H1 (cell line): ENCODE measurements around the gene SLC9A3. TPM values are rescaled to one million over a fixed set of nuclear protein-coding genes. Genes with fewer than 3 reads are reported as not detected.

ENCODE experiments used
- CTCF ChIA-PET: fragments of 300-600 bp; sonication (Branson Sonifier 250); formaldehyde crosslinking; loops from one replicate; lab custom pipeline; 2021; ENCODE audit not compliant: partially characterized antibody; lab: Charles Lee
- POLR2A ChIA-PET: fragments of 300-600 bp; sonication (Branson Sonifier 250); formaldehyde crosslinking; loops from one replicate; lab custom pipeline; 2021; ENCODE audit warnings: inconsistent platforms; ENCODE audit not compliant: partially characterized antibody; lab: Charles Lee
- DNase-seq, 2 experiments: peaks; one replicate each; pipeline versions ENCODE4 v3.0.0 to v3.0.0-alpha.2; 2010 to 2022; ENCODE audit warnings: low spot score in 2 of 2, low read depth in 1 of 2, mixed read lengths in 1 of 2
- FAIRE-seq: peaks from 2 replicates; lab custom pipeline; 2011; peaks lifted over from hg19 to GRCh38; lab: Jason Lieb, UNC
- H2AFZ ChIP-seq: 2 replicates; pipeline ENCODE4 v1.8.1; 2012; ENCODE audit warnings: low read length, inconsistent platforms
- H2AK5ac ChIP-seq: 2 replicates; pipeline ENCODE4 v1.6.1; 2013; ENCODE audit warnings: low read depth, low read length
- H2BK120ac ChIP-seq: replicated peaks from 2 replicates; pipeline ENCODE3; 2013; ENCODE audit warnings: low read depth, low read length, inconsistent platforms
- H2BK12ac ChIP-seq: 2 replicates; pipeline ENCODE4 v1.6.1; 2013; ENCODE audit warnings: low read depth, low read length
- H2BK15ac ChIP-seq: 2 replicates; pipeline ENCODE4 v1.6.1; 2013; ENCODE audit warnings: low read length
- H2BK20ac ChIP-seq: 2 replicates; pipeline ENCODE4 v1.6.1; 2013; ENCODE audit warnings: low read length
- H2BK5ac ChIP-seq: 2 replicates; pipeline ENCODE4 v1.6.1; 2013; ENCODE audit warnings: low read depth, low read length
- H3K14ac ChIP-seq: 2 replicates; pipeline ENCODE4 v1.6.1; 2013; ENCODE audit warnings: inconsistent platforms; ENCODE audit not compliant: insufficient read length
- H3K18ac ChIP-seq: 2 replicates; pipeline ENCODE4 v1.6.1; 2013; ENCODE audit warnings: low read length; ENCODE audit errors: extremely low read depth
- H3K23ac ChIP-seq: 2 replicates; pipeline ENCODE4 v1.6.1; 2013; ENCODE audit warnings: inconsistent platforms; ENCODE audit not compliant: insufficient read length
- H3K23me2 ChIP-seq: 2 replicates; pipeline ENCODE4 v1.6.1; 2013; ENCODE audit warnings: low read depth, low read length
- H3K27ac ChIP-seq: 2 replicates; pipeline ENCODE4 v1.6.1; 2011; ENCODE audit warnings: low read depth, low read length, inconsistent platforms
- H3K27me3 ChIP-seq, 4 experiments: replicated peaks in 1 of 4; 1 replicate in 1 of 4; 2 replicates in 3 of 4; pipeline versions ENCODE4 v1.6.1 to v1.8.1; 2011 to 2013; ENCODE audit warnings: low read length in 3 of 4, mild to moderate bottlenecking in 3 of 4, inconsistent platforms in 2 of 4, mixed read lengths in 2 of 4, moderate library complexity in 1 of 4; ENCODE audit not compliant: control insufficient read depth in 3 of 4, insufficient read depth in 3 of 4; ENCODE audit errors: extremely low read depth in 1 of 4
- H3K36me3 ChIP-seq, 4 experiments: 2 replicates each; pipeline versions ENCODE4 v1.6.1 to v1.8.1; 2011 to 2013; ENCODE audit warnings: mild to moderate bottlenecking in 4 of 4, low read length in 3 of 4, moderate library complexity in 2 of 4, control low read depth in 1 of 4, inconsistent platforms in 1 of 4; ENCODE audit not compliant: insufficient read depth in 4 of 4, control insufficient read depth in 2 of 4
- H3K4ac ChIP-seq: replicated peaks from 2 replicates; pipeline ENCODE3; 2013; ENCODE audit warnings: low read length, low read depth, mixed read lengths, inconsistent platforms; ENCODE audit not compliant: insufficient read length
- H3K4me1 ChIP-seq, 4 experiments: replicated peaks in 1 of 4; 1 replicate in 1 of 4; 2 replicates in 3 of 4; pipeline versions ENCODE4 v1.6.1 to v1.8.1; 2011 to 2013; ENCODE audit warnings: low read length in 3 of 4, inconsistent platforms in 2 of 4, mixed read lengths in 1 of 4; ENCODE audit not compliant: insufficient read depth in 4 of 4, control insufficient read depth in 3 of 4
- H3K4me2 ChIP-seq, 2 experiments: 2 replicates each; pipeline versions ENCODE4 v1.6.1 to v1.8.1; 2011 to 2013; ENCODE audit warnings: low read depth in 2 of 2, low read length in 2 of 2, control low read depth in 1 of 2, inconsistent platforms in 1 of 2, mild to moderate bottlenecking in 1 of 2; ENCODE audit not compliant: insufficient read depth in 1 of 2
- H3K4me3 ChIP-seq, 4 experiments: fragments of 200-600, 300-600 bp in 1 of 4; sonication (generic), shearing (Covaris generic), sonication (Bioruptor Twin) in 1 of 4; 2 replicates each; pipeline versions ENCODE4 v1.5.1 to v1.8.1; 2011 to 2016; ENCODE audit warnings: low read length in 4 of 4, low read depth in 3 of 4, control low read depth in 2 of 4, inconsistent platforms in 2 of 4, mild to moderate bottlenecking in 2 of 4, mixed read lengths in 1 of 4, moderate library complexity in 1 of 4; ENCODE audit not compliant: insufficient read depth in 2 of 4; ENCODE audit errors: extremely low read depth in 1 of 4
- H3K56ac ChIP-seq: replicated peaks from 2 replicates; pipeline ENCODE3; 2013; ENCODE audit warnings: low read depth, mild to moderate bottlenecking, mixed read lengths, low read length, inconsistent platforms; ENCODE audit not compliant: insufficient read length
- H3K79me1 ChIP-seq: 2 replicates; pipeline ENCODE4 v1.6.1; 2013; ENCODE audit warnings: low read depth, low read length, control low read depth
- H3K79me2 ChIP-seq, 2 experiments: 2 replicates each; pipeline versions ENCODE4 v1.6.1 to v1.8.1; 2012 to 2013; ENCODE audit warnings: low read length in 2 of 2, mild to moderate bottlenecking in 2 of 2, inconsistent platforms in 1 of 2; ENCODE audit not compliant: insufficient read depth in 2 of 2, control insufficient read depth in 1 of 2
- H3K9ac ChIP-seq, 4 experiments: replicated peaks in 1 of 4; 1 replicate in 1 of 4; 2 replicates in 3 of 4; pipeline versions ENCODE4 v1.6.1 to v1.8.1; 2011 to 2013; ENCODE audit warnings: low read depth in 3 of 4, low read length in 3 of 4, control low read depth in 2 of 4, mild to moderate bottlenecking in 2 of 4, moderate library complexity in 2 of 4, inconsistent platforms in 1 of 4; ENCODE audit errors: extremely low read depth in 1 of 4
- H3K9me3 ChIP-seq, 2 experiments: 2 replicates each; pipeline versions ENCODE4 v1.6.1 to v1.8.1; 2012 to 2013; ENCODE audit warnings: mild to moderate bottlenecking in 2 of 2, moderate library complexity in 2 of 2, control low read depth in 1 of 2, inconsistent platforms in 1 of 2, low read depth in 1 of 2, low read length in 1 of 2, mixed read lengths in 1 of 2; ENCODE audit not compliant: insufficient read depth in 2 of 2
- H4K20me1 ChIP-seq, 2 experiments: replicated peaks in 1 of 2; 2 replicates each; pipeline versions ENCODE3 to v1.8.1; 2011 to 2013; ENCODE audit warnings: inconsistent platforms in 2 of 2, low read length in 2 of 2, mild to moderate bottlenecking in 1 of 2; ENCODE audit not compliant: insufficient read depth in 2 of 2, control insufficient read depth in 1 of 2
- H4K5ac ChIP-seq: 2 replicates; pipeline ENCODE4 v1.6.1; 2013; ENCODE audit warnings: low read length, low read depth, mixed read lengths, inconsistent platforms; ENCODE audit not compliant: insufficient read length
- H4K8ac ChIP-seq: 2 replicates; pipeline ENCODE4 v1.8.0; 2013; ENCODE audit warnings: mild to moderate bottlenecking, moderate library complexity, low read length, inconsistent platforms; ENCODE audit not compliant: insufficient read depth; ENCODE audit errors: extremely low read depth
- H4K91ac ChIP-seq: replicated peaks from 2 replicates; pipeline ENCODE3; 2013; ENCODE audit warnings: low read length, mixed read lengths, inconsistent platforms; ENCODE audit not compliant: insufficient read length
- MAFK ChIP-seq: IDR thresholded peaks from 2 replicates; pipeline ENCODE4 v1.6.1; 2012; ENCODE audit warnings: low read depth, mild to moderate bottlenecking, improper control_type of control experiment, low read length
- WGBS, 2 experiments: shearing (Covaris generic) in 1 of 2; methylation state at CpG; one replicate each; pipeline versions ENCODE4 v1.1.6 to v1.1.7; 2013 to 2015; ENCODE audit warnings: low lambda C conversion rate in 2 of 2, mixed read lengths in 2 of 2, inconsistent platforms in 1 of 2, low coverage in 1 of 2, missing lambda C conversion rate in 1 of 2; ENCODE audit not compliant: insufficient replicate concordance in 2 of 2, insufficient coverage in 1 of 2, insufficient read length in 1 of 2; ENCODE audit errors: extremely low coverage in 1 of 2, missing lambda C conversion rate in 1 of 2; 5-methylcytosine and 5-hydroxymethylcytosine counted together
- polyA plus RNA-seq, 7 experiments: library from polyadenylated mRNA; depleted of rRNA in 3 of 7; stranded (reverse) in 5 of 7; unstranded in 2 of 7; fragments of >200 nt in 5 of 7; fragments of 200-250 nt in 2 of 7; gene quantifications; 1 replicate in 5 of 7; 2 replicates in 1 of 7; 4 replicates in 1 of 7; pipeline versions ENCODE4 v1.2.1 to v1.2.3, GENCODE V29; 2011 to 2013; ENCODE audit warnings: missing spikeins in 2 of 7, mixed read lengths in 2 of 7
- total RNA-seq: library from RNA; stranded (reverse); fragmentation: NEBNext Ultra II Directional; extraction: Animal tissue kit (Norgen Biotek cat#: 25700); gene quantifications from 2 replicates; pipeline ENCODE4 v1.2.1, GENCODE V29; 2021

The SLC9A3 gene
- total and polyA plus RNA-seq, 2 of the 8 experiments (the other 6 are each of a cell fraction or from before 2014, with no cell fraction given) = 0.95 to 1.0 TPM

DNA sequence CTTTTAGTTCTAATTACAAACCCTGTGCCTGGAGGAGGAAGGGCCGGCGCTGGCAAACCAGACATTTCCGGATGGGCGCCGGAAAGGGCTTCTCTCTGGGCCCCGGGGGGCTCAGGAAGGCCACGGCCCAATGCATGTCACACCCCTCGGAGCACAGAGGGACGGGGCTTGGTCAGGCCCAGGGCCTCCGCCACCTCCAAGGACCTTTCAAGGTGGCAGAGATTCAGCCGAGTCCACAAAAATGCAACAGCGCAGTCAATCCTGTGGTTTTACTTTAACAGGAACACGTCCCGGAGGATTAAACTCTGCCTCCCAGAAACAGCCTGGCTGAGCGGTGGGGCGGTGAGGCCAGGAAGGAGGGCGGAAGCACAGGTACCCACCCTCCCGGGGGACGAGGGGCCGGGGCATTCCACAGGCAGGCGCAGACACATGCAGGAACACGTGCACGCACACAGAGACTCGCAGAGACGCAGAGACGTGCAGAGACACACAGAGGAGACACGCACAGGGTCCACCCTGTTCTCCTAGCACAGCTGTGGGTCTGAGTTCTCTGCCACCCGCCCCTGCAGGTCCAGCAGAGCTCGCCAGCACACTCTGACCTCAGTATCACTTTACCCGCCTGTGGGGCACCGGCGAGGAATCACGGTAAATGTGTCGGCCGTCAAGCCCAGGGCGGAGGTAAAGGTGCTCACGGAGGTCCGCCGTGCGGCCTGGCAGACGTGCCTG, 23.0 kb downstream of the SLC9A3 start:
- Histone ChIP-seq H2AK5ac (no peak overlapping the region), H2AFZ (no peak overlapping the region), H3K23me2 (no peaks in the 10 kb centered on the region), H3K9ac (no peak overlapping the region), H2BK5ac (no peak overlapping the region), H3K79me2 (no peaks in the 10 kb centered on the region), H3K27ac (no peak overlapping the region), H2BK120ac (no peak overlapping the region), H2BK15ac (no peak overlapping the region), H4K5ac (no peak overlapping the region), H4K20me1 (no peaks in the 10 kb centered on the region), H3K14ac (no peak overlapping the region), H3K56ac (no peak overlapping the region), H3K4ac (no peak overlapping the region), H3K4me2 (no peak overlapping the region), H3K36me3 (no peaks in the 10 kb centered on the region), H2BK12ac (0 out of 2 replicates have a peak overlapping the region, but pooled peaks have one; percentile 50), H3K79me1 (no peaks in the 10 kb centered on the region), H4K91ac (no peak overlapping the region), H3K4me1 (peaks cover 0 to 11% (median 3%) of the 10 kb centered on the region in 4 experiments; a peak in 6 of 7 replicates), H4K8ac (peak overlapping the region; percentile 71), H2BK20ac (no peak overlapping the region), H3K27me3 (peaks cover 0 to 13% (median 6%) of the 10 kb centered on the region in 4 experiments; a peak in 4 of 7 replicates), H3K4me3 (no peak overlapping the region), H3K9me3 (no peaks in the 10 kb centered on the region), H3K18ac (no peak overlapping the region), H3K23ac (no peak overlapping the region)
- no peak for DNase-seq
- ChIA-PET CTCF (interaction anchor here (0.5 to 2.5 kb wide), 5 partner anchors 10 to 192 kb away, joined by 3 to 12 read pairs (median 5); no protein-coding TSS in a partner anchor), POLR2A (interaction anchor here (0.6 to 1.2 kb wide), 2 partner anchors 8 to 314 kb away, joined by 3 to 4 read pairs; no protein-coding TSS in a partner anchor)
- FAIRE-seq = no peak
- no peak for TF ChIP-seq MAFK
- TF ChIP-seq, all 59 proteins: peak for 0
- WGBS, 2 experiments = 85% methylated on average over 39 of the region's 41 CpGs; no CpG with 5 or more reads in 1 of the 2 experiments
